Stimulated activated CD8-positive, alpha-beta memory T cell treated with anti-CD3 and anti-CD28 coated beads, Interleukin-12 subunit alpha, Interleukin-12 subunit beta, amount 100 ng/mL, for 4 hours (primary cell): Measurements from ENCODE around the gene SGK1.
"Not testable (repeated sequence)": the region's sequence is repeated elsewhere in the genome, so short reads cannot be mapped to it uniquely, and the experiment has no call there.

Experiments
- DNase-seq: peaks from one replicate; pipeline ENCODE4 v3.0.0-alpha.2; 2020; ENCODE audit warnings: low read depth

Gene SGK1

DNA sequence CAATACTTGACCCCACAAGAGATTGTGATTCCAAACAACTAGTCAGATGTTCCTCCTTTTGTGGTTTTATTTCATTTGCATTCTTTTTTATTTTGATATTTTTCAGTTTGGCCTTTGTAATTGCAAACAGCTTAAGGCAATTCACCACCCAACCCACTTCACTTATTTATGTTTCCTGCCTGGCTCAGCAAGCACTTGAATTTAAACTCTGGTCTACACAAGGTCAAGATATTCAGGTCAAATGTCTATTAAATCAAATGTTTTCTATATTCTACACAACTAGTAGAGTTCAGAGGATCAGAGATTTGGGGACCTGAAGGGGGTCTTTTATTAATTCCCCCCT is 100.1 kb downstream of the SGK1 start:
- DNase-seq, result no peak

DNA sequence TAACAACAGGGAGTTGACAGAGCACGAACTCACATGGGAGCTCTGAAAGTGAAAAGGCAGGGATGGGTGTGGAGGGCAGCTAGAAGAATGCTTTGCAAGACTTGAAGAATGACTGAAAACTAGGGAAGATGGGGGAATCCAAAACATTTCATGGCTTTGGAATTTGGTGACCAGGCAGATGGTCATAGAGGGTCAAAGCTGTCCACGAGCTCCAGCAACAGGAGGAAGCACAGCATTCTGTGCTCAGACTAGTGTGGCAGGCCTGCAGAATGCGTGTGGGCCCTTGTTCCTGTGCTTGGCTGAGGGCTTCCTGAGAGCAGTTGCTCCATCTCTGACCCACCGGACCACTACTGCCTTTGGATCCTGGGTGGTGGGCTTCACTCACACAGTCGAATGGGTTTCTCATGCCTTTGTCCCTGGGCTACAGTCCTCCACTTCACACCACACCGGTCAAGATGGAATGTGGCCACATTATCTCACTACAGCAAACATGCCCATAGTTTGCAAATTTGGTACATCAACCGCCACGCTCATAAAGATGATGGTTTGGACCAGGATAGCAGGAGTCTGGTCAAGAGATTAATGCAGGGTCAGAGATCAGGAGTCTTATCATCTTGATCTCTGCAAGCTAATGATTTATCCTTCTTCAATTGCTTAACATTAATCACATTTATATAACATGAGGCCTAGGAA is 100.7 kb downstream of the SGK1 start:
- no peak for DNase-seq

GRCh38 chr6:134216301-134217010 is 101.5 kb downstream of the SGK1 start:
- no peak for DNase-seq

- DNase-seq, result not testable (repeated sequence)
These were observed 104.5 kb downstream of the SGK1 start for GRCh38 chr6:134213410-134213809.

DNA sequence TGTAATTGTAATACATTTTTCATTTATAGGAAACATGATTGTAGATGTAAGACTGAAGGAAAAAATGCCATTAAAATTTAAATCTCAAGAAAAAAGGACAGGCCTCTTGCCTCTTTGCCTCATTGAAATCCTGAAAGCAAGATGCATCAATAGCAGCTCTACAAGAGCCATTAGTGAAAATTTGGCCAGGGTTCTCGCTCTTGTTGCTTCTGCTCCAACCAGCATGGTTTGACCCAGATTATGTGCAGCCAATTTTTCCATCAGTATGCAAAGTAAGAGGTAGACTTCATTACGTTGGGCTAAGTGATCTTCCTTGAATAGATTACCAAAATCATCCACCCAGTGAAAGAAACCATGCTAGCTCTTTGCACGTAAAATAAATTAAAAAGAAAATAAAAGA is 106.6 kb downstream of the SGK1 start:
- DNase-seq, result no peak

GRCh38 chr6:134207421-134207820 is 110.5 kb downstream of the SGK1 start:
- no peak for DNase-seq

GRCh38 chr6:134205366-134205765 is 112.5 kb downstream of the SGK1 start:
- DNase-seq, result no peak

GRCh38 chr6:134204759-134205158 is 113.2 kb downstream of the SGK1 start:
- not testable (repeated sequence) for DNase-seq

GRCh38 chr6:134204031-134204430 is 113.9 kb downstream of the SGK1 start:
- no peak for DNase-seq

DNA sequence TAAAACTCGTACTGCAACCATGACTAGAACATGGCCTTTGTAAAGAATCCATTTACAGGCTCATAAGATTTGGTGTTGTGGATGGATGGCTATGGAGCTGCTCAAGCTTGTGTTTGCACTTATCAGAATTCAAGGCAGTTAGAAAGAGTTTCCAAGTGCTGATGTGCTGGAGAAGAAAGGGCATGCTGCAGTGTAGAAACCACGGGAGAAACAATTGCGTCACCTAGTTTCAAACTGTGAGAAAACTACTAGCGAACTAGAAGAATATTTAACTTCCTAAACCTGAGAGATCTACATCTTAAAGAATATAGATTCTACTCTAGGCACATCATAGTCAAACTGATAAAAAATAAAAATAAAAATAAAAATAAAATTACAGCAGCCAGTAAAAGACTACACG is 116.2 kb downstream of the SGK1 start:
- no peak for DNase-seq

- DNase-seq, result no peak
These were observed 117.9 kb downstream of the SGK1 start for GRCh38 chr6:134199848-134200606.

- DNase-seq, result no peak
These were observed 119.8 kb downstream of the SGK1 start for GRCh38 chr6:134198093-134198492.

DNA sequence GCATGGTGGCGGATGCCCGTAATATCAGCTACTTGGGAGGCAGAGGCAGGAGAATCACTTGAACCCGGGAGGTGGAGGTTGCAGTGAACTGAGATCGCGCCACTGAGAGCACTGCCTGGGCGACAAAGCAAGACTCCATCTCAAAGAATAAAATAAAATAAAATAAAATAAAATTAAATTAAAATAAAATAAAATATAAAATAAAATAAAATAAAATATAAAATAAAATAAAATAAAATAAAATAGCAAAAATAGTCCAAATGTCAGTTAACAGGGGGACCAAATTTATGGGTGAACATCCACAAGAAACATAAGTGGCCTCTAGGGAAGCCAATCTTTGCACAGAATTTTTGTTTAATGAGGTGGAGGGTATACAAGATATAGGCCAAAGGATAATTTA is 120.2 kb downstream of the SGK1 start:
- DNase-seq, result not testable (repeated sequence)

DNA sequence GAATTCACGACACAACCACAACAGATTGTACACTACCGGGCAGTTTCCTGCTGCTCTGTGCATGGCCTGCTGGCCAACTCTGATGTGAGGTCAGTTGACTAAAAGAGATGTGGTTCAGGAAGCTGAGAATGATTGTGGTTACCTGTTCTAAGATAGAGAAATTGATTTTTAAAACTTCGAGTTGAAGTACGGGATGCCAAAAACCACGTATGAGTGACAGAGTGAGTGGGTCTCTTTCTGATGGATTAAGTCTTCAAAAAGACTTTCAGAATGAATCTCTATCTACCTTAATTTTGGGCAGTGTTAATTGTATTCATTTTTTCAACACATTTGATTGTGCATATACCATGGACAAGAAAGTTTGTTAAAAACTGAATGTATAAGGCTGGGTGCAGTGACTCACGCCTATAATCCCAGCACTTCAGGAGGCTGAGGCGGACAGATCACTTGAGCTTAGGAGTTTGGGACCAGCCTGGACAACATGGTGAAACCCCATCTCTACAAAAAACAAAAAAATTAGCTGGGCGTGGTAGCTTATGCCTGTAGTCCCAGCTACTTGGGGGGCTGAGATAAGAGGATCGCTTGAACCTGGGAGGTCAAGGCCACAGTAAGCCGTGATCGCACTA is 121.2 kb downstream of the SGK1 start:
- DNase-seq, result no peak

DNA sequence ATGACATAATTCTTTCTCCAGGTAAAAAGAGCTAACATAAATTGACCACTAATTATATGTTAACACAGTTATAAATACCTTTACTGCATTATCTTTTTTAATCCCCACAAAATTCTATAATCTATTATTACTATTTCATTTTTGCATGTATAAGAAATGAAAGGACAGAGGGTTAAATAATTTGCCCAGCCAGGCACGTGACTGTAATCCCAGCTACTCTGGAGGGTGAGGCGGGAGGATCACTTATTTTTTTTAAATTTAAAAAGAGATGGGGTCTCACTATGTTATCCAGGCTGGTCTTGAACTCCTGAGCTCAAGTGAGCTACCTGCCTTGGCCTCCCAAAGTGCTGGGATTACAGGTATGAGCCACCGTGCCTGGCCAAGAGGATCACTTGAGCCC is 121.9 kb downstream of the SGK1 start:
- no peak for DNase-seq

DNA sequence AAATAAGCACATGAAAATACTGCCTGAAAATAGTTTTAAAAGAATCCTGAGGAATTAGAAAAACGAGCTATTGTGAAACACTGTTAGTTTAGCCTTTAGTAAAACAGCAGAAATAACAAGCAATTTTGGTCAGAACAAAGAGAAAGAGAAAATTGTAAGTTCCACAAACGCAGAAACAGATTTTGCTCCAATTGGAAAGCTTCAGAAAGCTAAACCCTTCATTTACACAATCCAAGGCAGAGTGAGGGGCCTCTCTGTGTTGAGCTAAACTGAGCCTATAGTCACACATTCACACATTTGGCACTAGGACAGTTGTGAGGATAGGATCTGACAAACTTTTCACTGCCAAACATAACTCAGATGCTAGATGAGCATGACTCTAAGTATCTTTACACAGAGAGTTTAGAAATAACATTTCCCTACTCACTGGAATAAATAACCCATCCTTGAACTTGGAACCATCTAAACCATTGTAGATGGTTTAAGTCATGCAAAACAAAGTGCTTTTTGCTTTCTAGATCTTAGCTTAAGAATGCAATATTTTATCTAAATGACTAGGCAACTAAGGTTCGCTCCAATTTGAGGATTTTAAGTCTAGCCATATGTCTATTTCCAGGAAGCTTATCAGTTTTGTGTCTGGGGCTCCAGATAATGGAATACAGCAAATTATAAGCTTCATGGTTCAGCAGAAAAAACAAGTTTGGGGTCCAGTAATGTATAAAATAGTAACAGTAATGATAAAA is 122.6 kb downstream of the SGK1 start:
- DNase-seq, result no peak

- no peak for DNase-seq
These were observed 124.1 kb downstream of the SGK1 start for GRCh38 chr6:134193536-134194498.

DNA sequence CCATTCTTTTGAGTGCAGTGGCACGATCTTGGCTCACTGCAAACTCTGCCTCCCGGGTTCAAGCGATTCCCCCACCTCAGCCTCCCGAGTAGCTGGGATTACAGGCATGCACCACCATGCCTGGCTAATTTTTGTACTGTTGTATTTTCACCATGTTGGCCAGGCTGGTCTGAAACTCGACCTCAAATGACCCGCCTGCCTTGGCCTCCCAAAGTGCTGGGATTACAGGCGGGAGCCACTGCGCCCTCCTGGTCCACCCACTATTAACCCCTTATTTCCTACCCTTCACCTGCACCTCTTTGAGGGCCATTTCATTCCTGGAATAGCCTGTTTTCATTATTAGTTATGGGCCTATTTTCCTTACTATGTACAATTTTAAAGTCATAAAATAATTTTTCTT is 125.3 kb downstream of the SGK1 start:
- DNase-seq, result not testable (repeated sequence)

DNA sequence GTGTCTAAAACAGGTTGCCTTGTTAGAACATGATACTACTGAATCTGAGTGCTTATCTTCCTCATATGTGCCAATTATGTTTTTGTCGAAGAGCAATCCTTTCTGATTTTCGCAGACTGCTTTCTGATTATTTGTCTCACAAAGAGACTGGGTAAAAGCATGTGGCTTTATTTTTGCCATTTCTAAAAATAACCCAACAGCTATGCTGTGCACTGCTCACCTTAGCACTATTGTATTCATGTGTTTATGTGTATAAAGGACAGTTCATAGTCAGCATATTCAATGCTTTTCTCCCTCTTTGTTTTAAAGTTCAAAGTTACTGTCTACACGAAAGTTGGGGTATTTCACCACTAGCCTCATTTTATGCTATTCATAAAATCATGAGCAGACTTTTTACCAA is 127.0 kb downstream of the SGK1 start:
- no peak for DNase-seq

GRCh38 chr6:134187751-134188150 is 130.2 kb downstream of the SGK1 start:
- DNase-seq, result no peak

- DNase-seq, result no peak
These were observed 130.8 kb downstream of the SGK1 start for GRCh38 chr6:134187154-134187553.
